Erythroblast (primary cell): ENCODE results near the gene DGKI.
"Not testable (repeated sequence)": the region's sequence is repeated elsewhere in the genome, so short reads cannot be mapped to it uniquely, and the experiment has no call there.

Experiments
- DNase-seq, 2 experiments: peaks; one replicate each; lab custom pipeline; 2025; lab: John Stamatoyannopoulos, UW
- GATA1 ChIP-seq: IDR thresholded peaks from 2 replicates; pipeline ENCODE4 v1.6.1; 2011; ENCODE audit warnings: low read depth, mild to moderate bottlenecking, control low read depth, low read length, moderate library complexity
- POLR2A ChIP-seq: IDR thresholded peaks from 2 replicates; pipeline ENCODE4 v1.6.1; 2011; ENCODE audit warnings: mild to moderate bottlenecking, low read length

The DGKI gene

DNA sequence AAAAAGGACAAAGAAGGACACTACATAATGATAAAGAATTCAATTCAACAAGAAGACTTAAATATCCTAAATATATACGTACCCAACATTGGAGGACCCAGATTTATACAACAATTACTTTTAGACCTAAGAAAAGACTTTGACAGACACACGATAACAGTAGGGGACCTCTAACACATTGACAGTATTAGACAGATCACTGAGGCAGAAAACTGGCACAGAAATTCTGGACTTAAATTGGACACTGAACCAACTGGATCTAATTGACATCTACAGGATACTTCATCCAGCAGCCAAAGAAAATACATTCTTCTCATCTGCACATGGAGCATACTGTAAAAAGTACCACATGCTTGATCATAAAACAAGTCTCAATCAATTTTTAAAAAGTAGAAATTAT lies 103.8 kb downstream of the DGKI start:
- no peak for DNase-seq
- no peak for TF ChIP-seq POLR2A
- TF ChIP-seq GATA1 = no peak

DNA sequence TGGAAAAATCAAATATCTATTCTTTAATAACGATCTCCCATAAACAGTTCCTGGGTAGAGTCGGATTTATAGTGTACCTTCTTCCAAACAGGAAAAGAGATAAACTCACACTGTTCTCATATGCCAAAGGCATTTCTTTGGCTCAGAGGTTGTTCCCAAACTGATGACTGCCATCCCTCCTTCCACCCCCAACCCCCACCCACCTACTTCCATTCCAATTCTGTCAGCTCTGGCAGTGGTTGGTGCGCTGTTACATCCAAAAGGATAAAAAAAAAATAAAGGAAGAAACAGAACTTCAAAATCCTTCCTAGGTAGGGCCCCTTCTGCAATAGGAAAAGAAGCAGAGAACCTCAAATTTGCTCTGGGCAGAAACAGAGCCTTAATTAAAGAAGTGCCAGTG lies 104.7 kb downstream of the DGKI start:
- TF ChIP-seq POLR2A (no peak), GATA1 (no peak)
- no peak for DNase-seq

DNA sequence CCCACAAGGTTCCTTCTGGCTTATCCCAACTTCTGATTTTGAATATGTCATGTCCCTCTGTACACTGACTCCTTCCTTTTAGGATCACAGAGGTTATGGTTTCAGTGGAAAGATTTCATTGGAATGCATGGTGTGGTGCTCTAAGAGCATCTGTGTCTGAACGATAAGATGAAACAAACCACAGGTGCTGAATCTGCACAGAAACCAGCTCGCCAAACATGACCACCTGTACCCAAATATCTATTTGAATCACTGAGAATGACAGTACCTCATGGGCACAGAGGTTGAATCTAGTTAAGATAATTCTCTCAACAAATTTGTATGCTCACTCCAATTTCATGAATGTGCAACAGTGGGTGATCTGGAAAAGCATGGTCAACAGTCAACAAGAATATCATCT lies 105.3 kb downstream of the DGKI start:
- no peak for DNase-seq
- no peak for TF ChIP-seq GATA1
- TF ChIP-seq POLR2A = no peak

DNA sequence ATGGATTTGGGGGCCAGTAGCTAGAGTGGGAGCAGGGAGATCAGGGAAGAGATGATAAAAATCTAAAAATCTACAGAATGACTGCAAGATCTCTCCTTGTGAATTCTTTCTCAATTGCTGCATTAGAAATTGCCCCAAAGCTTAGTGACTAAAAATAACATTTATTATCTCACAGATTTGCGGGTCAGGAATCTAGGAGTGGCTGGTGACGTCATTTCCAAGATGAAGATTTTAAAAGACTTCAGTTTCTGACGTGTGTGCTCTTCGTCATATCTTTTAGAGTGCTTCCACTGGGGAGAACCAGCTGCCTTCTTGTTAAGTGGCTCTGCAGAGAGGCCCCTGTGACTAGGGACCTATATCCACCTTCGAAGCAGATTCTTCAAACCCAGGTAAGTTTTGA lies 112.6 kb downstream of the DGKI start:
- TF ChIP-seq POLR2A (no peak), GATA1 (no peak)
- no peak for DNase-seq

DNA sequence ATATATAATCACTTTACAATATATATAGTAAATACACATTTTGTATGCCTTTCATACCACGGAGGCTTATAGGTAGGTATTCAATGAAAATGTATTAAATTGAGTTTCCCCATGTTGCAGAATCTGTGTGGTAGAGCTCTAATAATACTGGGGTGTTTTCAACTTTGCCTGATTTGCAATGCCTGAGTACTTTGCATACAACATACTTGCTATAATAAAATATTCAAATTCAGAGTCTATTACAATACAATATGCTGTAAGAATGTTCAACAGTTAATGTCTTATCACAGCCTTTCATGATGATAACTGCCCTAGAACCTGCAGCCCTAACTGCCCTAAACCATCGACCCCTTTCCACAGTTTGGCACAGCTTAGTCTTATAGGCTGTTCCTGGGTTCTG lies 114.6 kb downstream of the DGKI start:
- TF ChIP-seq GATA1 = no peak
- no peak for TF ChIP-seq POLR2A
- no peak for DNase-seq

DNA sequence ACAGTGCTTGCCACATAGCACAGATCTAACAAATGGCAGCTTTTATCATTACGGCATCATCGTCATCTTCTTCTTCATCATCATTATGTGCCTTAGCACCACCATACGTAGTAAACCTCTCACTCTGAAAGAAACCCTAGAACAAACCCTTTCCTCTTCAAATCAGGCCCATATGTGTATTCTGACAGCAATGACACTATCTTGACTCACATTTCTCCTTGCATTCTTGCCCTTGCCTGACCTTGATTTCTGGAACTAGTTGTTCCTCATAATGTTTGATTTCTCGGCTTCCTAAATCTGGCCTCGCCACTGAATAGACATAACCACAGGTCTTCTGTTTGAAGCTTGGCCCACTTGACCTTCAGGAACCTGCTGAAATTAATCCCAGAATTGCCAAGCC lies 115.3 kb downstream of the DGKI start:
- TF ChIP-seq POLR2A (no peak), GATA1 (no peak)
- no peak for DNase-seq

DNA sequence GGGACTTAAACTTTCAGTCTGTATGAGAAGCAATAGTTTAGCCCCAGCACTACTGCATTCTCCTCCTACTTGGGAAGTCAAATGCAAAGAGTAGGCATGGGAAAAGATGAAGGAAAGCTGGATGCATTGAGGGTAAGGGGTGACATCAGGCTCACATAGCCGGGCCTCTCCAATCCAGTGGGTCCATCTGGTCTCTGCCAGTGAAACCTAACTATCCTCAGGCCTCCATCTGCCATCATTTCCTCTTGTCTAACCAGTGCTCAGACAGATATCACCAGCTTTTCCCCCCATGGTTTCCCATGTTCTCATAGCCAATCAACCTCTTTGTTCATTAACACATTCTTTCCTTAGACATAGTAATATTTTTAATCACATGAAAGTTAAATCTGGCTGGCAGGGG lies 118.3 kb downstream of the DGKI start:
- TF ChIP-seq GATA1 (no peak), POLR2A (no peak)

DNA sequence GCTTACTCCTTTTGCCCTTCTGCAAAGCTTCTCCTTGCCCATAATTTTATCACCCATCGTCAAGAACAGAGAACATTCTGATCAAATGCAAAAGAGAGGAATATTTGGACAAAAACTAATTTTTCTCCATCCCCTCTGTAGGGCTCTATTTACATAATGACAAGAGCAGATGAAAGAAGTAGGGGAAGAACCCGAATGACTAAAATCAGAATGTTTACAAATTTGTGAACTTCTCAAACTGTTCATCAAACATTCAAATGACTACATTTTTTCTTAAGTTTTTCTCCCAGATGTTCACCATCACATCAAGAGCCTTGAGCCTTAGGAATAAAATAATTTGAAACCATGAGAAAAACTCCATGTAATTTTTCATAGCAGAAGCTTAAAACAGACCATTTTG lies 119.4 kb downstream of the DGKI start:
- TF ChIP-seq POLR2A (no peak), GATA1 (no peak)

More for the DNA sequence above, 118.3 kb downstream of the DGKI start:
- no peak for DNase-seq

DNA sequence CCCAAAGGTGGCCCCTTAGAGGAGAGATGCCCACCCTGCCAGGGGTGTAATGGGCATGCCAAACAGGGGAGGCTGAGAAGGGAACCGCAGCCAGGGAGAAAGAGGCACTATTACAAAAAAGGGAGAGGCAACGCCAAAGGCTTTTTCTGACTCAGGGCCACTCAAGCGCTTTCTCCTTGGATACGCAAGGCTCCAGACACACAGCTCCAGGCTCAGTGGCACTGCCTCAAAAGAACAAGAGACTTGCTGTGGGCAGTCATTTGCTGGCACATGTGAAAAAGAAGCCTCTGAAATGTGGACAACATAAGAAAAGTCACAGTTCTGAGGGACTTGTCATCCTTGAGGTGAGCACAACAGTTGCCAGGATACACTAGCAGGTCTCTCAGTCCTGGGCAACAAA lies 128.4 kb downstream of the DGKI start:
- DNase-seq = no peak
- TF ChIP-seq GATA1 (no peak), POLR2A (no peak)

More for the DNA sequence above, 119.4 kb downstream of the DGKI start:
- no peak for DNase-seq

DNA sequence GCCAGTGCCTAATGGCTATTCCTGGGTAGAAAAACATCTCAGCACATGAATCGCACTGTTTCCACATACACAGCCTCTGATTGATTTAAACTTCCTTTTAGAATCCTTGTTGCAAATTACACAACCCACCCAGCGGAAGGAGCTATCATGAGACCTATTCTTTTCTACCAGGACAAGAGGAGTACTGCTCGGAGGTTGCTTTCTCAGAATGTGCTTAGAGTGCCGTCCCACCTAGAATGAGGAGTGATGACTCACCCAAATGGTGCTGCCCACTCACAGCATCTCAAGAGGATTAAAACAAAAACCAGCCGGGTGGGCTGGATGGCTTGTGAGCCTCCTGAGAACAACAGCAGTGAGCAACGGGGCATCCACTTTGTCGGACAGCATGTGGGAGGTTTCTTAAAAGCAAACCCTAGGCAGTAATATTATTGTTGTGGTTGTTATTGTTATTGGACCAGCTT lies 128.9 kb downstream of the DGKI start:
- TF ChIP-seq GATA1 (no peak), POLR2A (no peak)
- no peak for DNase-seq

DNA sequence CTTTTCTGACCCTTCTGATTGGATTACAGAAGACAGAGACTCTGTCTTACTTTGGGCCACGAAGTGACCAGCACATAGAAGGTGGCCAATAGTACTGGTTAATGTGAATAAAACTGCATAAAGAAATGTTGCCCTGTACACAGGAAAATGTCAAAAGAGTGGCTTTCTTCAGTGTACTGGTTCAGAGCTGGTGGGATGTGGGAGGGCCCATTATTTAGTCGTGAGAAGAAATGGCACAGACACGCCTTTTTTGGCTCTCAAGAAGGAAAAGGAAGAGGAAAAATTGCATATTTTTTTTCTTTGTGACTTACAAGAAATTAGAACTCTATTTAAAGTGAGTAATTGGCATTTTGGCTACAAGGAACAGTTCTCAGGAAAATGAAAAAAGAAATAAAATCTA lies 129.7 kb downstream of the DGKI start:
- TF ChIP-seq POLR2A = no peak
- TF ChIP-seq GATA1 = no peak
- DNase-seq = no peak

DNA sequence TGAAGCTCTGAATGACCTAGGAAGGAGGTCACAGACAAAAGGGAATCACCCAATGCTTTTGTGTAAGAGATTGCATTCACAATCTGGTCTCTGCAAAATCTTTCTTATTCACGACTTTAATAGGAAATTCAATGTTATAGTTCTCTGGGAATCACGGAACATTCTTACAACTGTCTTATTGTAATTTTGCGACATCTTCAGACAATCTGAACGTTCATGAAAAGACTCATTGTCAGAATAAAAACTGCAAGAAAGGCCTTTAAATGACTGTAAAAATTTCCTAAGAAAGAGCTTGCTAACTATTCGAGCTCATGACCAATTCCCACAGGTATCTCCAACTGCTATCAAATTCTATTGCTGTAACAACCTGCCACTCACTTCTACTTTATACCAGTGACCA lies 130.7 kb downstream of the DGKI start:
- TF ChIP-seq GATA1 = no peak
- TF ChIP-seq POLR2A = no peak
- DNase-seq = no peak

DNA sequence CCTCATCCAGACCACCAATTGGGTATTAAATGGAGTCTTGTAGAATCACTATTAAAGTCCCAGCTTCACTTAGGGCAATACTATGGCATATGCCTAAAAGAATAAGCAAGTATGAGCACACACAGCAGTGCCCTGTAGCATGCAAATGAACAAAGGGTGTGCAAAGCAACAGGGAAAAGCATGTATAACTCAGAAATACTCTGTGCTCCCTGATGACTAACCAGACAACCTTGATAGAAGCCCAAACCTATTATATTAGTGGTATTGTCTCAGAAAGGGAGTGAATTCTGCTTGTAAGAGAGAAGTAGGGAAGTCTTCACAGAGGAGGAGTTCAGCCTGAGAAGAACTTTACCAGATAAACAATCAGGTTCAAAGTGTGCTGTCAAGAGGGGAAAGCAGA lies 131.2 kb downstream of the DGKI start:
- DNase-seq = no peak
- no peak for TF ChIP-seq GATA1

DNA sequence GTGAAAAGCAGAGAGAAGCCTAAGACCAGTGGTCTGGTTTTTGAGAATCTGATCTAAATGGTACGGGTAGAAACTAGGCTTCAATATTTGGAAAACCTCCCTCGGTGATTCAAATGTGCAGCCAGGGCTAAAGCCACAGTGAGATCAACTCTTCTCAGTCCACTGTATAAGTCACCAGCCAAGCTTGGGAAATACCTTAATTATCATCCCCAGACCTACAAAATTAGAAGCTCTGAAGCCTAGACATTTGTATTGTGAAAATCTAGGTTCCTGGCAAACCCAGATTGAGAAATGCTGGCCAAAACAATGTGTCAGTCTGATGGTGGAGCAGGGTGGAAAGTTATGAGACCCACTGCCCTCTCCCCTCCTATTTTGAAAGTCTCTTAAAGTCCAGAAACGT lies 131.7 kb downstream of the DGKI start:
- DNase-seq = no peak
- TF ChIP-seq POLR2A (no peak), GATA1 (no peak)

DNA sequence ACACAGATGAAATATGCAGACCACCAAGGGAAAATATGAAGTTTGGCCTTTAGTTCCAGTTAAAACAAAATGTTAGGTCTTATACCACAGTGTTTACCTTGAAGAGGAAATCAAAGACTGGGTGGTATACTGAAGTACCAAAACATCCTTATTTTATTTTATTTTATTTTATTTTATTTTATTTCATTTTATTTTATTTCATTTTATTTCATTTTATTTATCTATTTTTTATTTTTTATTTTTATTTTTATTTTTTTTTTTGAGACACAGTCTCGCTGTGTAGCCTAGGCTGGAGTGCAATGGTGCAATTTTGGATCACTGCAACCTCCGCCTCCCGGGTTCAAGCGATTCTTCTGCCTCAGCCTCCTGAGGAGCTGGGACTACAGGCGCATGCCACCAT lies 140.4 kb downstream of the DGKI start:
- not testable (repeated sequence) for DNase-seq

DNA sequence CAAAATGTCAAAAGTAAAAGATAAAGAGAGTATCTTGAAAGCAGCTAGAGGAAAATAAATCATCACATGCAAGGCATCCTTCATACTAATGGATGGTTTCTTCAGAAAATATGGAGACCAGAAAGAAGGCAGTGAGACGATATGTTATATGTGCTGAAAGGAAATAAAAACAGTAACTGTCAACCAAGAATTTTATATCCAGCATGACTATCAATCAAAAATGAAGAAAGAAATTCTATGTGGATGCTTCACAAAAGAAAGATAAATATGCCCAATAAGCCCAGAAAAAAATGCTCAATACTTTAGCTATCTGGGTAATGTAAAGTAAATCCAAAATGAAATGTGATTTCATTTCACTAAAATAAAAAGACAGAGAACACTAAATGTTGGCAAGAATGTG lies 142.1 kb downstream of the DGKI start:
- no peak for DNase-seq
- TF ChIP-seq POLR2A = no peak
- TF ChIP-seq GATA1 = no peak
